Activated CD8-positive, alpha-beta T cell treated with anti-CD3 and anti-CD28 coated beads, Interleukin-2, amount 10 ng/mL, durations not matched to agents 7 days and 5 days (primary cell): ENCODE results near the gene PHAX. TPM values are rescaled to one million over a fixed set of nuclear protein-coding genes. Genes with fewer than 3 reads are reported as not detected.
A peak's percentile ranks its signal among the peaks of the same experiment; 100 is the strongest.
"Not testable (repeated sequence)": the region's sequence is repeated elsewhere in the genome, so short reads cannot be mapped to it uniquely, and the experiment has no call there.

Source experiments
- ATAC-seq: fragments of 150-1000 bp; cut with Tn5 transposase; one replicate; pipeline ENCODE4 v1.10.0; 2021; ENCODE audit warnings: moderate library complexity
- CTCF ChIA-PET: fragments of 350-600 bp; sonication (Branson Sonifier 250); formaldehyde crosslinking; loops from one replicate; lab custom pipeline; 2021; ENCODE audit warnings: antibody characterized with exemption; lab: Charles Lee
- POLR2A ChIA-PET: fragments of 350-600 bp; sonication (Branson Sonifier 250); formaldehyde crosslinking; loops from one replicate; lab custom pipeline; 2021; ENCODE audit warnings: antibody characterized with exemption; lab: Charles Lee
- DNase-seq: peaks from one replicate; pipeline ENCODE4 v3.0.0-alpha.2; 2020
- H3K27ac Mint-ChIP-seq: one replicate; pipeline ENCODE4 v1.8.0; 2021; ENCODE audit warnings: mild to moderate bottlenecking, mixed read lengths
- H3K27me3 Mint-ChIP-seq: one replicate; pipeline ENCODE4 v1.8.0; 2021; ENCODE audit warnings: low read depth, mixed read lengths
- H3K36me3 Mint-ChIP-seq: one replicate; pipeline ENCODE4 v1.8.0; 2021; ENCODE audit warnings: low read depth, mixed read lengths
- H3K4me1 Mint-ChIP-seq: one replicate; pipeline ENCODE4 v1.8.0; 2021; ENCODE audit warnings: low read depth, mixed read lengths
- H3K4me3 Mint-ChIP-seq: one replicate; pipeline ENCODE4 v1.8.0; 2021; ENCODE audit warnings: mild to moderate bottlenecking, mixed read lengths
- H3K9me3 Mint-ChIP-seq: one replicate; pipeline ENCODE4 v1.8.0; 2022; ENCODE audit warnings: mixed read lengths; ENCODE audit not compliant: insufficient read depth
- total RNA-seq, 2 experiments: library from RNA; stranded (reverse); gene quantifications; one replicate each; pipeline ENCODE4 v1.2.3, GENCODE V29; 2021

The PHAX gene
- total RNA-seq, 2 experiments from 2014 or later: 33.7 to 35.0 TPM

GRCh38 chr5:126587551-126588390 lies 13.0 kb upstream of the PHAX start:
- Mint-ChIP-seq H3K4me3 (no peak overlapping the region), H3K36me3 (no peaks in the 10 kb centered on the region), H3K9me3 (no peaks in the 10 kb centered on the region), H3K27ac (no peak overlapping the region), H3K27me3 (peaks cover 4% of the 10 kb centered on the region), H3K4me1 (no peaks in the 10 kb centered on the region)
- no peak for DNase-seq
- ChIA-PET CTCF (no interaction called here), POLR2A (no interaction called here)
- ATAC-seq: no peak

- Mint-ChIP-seq H3K4me1 (peaks cover 6% of the 10 kb centered on the region), H3K4me3 (no peak overlapping the region), H3K27me3 (peaks cover 18% of the 10 kb centered on the region), H3K36me3 (no peaks in the 10 kb centered on the region), H3K9me3 (no peaks in the 10 kb centered on the region), H3K27ac (no peak overlapping the region)
- ChIA-PET POLR2A (no interaction called here), CTCF (no interaction called here)
- ATAC-seq (no peak), DNase-seq (no peak)
Measured at GRCh38 chr5:126589536-126590297, 11.0 kb upstream of the PHAX start.

GRCh38 chr5:126591549-126591948 lies 9.2 kb upstream of the PHAX start:
- Mint-ChIP-seq H3K4me3 (no peak overlapping the region), H3K27me3 (peaks cover 19% of the 10 kb centered on the region), H3K27ac (no peak overlapping the region), H3K9me3 (no peaks in the 10 kb centered on the region), H3K4me1 (peaks cover 13% of the 10 kb centered on the region), H3K36me3 (no peaks in the 10 kb centered on the region)
- POLR2A ChIA-PET: no interaction called here
- ATAC-seq (no peak), DNase-seq (no peak)
- CTCF ChIA-PET: interaction anchor here (0.8 kb wide), 1 partner anchor 253 kb away, joined by 4 read pairs; no protein-coding TSS in a partner anchor

GRCh38 chr5:126594748-126595485 lies 5.8 kb upstream of the PHAX start, which contains the start of gene ALDH7A1:
TSS of gene ALDH7A1 (minus strand) at chr5:126595219. CDS start at chr5:126595198, 21 bp downstream.
- DNase-seq (peak; percentile 23), ATAC-seq (peak; percentile 64)
- no peak within 1 kb of the TSS for H3K27ac Mint-ChIP-seq
- POLR2A ChIA-PET: no interaction called here
- peak within 1 kb of the TSS; percentile 67 for H3K4me3 Mint-ChIP-seq
- CTCF ChIA-PET: interaction anchor here (0.7 to 1.0 kb wide), 3 partner anchors 212 to 245 kb away, joined by 3 read pairs; no protein-coding TSS in a partner anchor
- peaks cover 1% of the 10 kb centered on the region for H3K9me3 Mint-ChIP-seq
- H3K27me3 Mint-ChIP-seq: peaks cover 19% of the 10 kb centered on the region
- H3K36me3 Mint-ChIP-seq: no peaks in the 10 kb centered on the region
- peaks cover 13% of the 10 kb centered on the region for H3K4me1 Mint-ChIP-seq

- ChIA-PET POLR2A (no interaction called here), CTCF (interaction anchor here (1.0 kb wide), 1 partner anchor 245 kb away, joined by 3 read pairs; no protein-coding TSS in a partner anchor)
- peaks cover 6% of the 10 kb centered on the region for H3K9me3 Mint-ChIP-seq
- no peaks in the 10 kb centered on the region for H3K36me3 Mint-ChIP-seq
- no peak for DNase-seq
- peaks cover 15% of the 10 kb centered on the region for H3K4me1 Mint-ChIP-seq
- peak overlapping the region; percentile 67 for H3K4me3 Mint-ChIP-seq
- H3K27me3 Mint-ChIP-seq: peaks cover 19% of the 10 kb centered on the region
- no peak for ATAC-seq
- H3K27ac Mint-ChIP-seq: no peak overlapping the region
Measured at GRCh38 chr5:126595486-126596083, 5.2 kb upstream of the PHAX start.

- Mint-ChIP-seq H3K36me3 (no peaks in the 10 kb centered on the region), H3K27ac (no peak overlapping the region), H3K4me1 (peaks cover 24% of the 10 kb centered on the region), H3K27me3 (peaks cover 17% of the 10 kb centered on the region), H3K9me3 (peaks cover 6% of the 10 kb centered on the region), H3K4me3 (no peak overlapping the region)
- ATAC-seq (no peak), DNase-seq (no peak)
- ChIA-PET POLR2A (no interaction called here), CTCF (no interaction called here)
Measured at GRCh38 chr5:126597156-126597555, 3.6 kb upstream of the PHAX start.

- CTCF ChIA-PET: interaction anchor here (1.7 to 2.9 kb wide), 2 partner anchors 14 to 245 kb away, joined by 6 to 17 read pairs; no protein-coding TSS in a partner anchor
- POLR2A ChIA-PET: no interaction called here
- H3K36me3 Mint-ChIP-seq: peaks cover 12% of the 10 kb centered on the region
Measured at GRCh38 chr5:126599499-126599898, 1.2 kb upstream of the PHAX start.

GRCh38 chr5:126599971-126600630 lies 646 bp upstream of the PHAX start:
- CTCF ChIA-PET: interaction anchor here (0.6 to 2.9 kb wide), 12 partner anchors 10 to 261 kb away, joined by 3 to 17 read pairs (median 6); partner anchors contain the start of gene LMNB1
- ATAC-seq: not testable (repeated sequence)

More at GRCh38 chr5:126599499-126599898, 1.2 kb upstream of the PHAX start:
- Mint-ChIP-seq H3K27ac (no peak overlapping the region), H3K4me1 (peaks cover 34% of the 10 kb centered on the region), H3K9me3 (peaks cover 6% of the 10 kb centered on the region), H3K27me3 (peaks cover 5% of the 10 kb centered on the region), H3K4me3 (no peak overlapping the region)
- ATAC-seq (no peak), DNase-seq (no peak)

GRCh38 chr5:126603402-126603991 lies 2.8 kb downstream of the PHAX start:
- Mint-ChIP-seq H3K4me1 (peaks cover 40% of the 10 kb centered on the region), H3K36me3 (peaks cover 27% of the 10 kb centered on the region), H3K4me3 (no peak overlapping the region), H3K9me3 (peaks cover 6% of the 10 kb centered on the region), H3K27me3 (no peaks in the 10 kb centered on the region), H3K27ac (no peak overlapping the region)
- no peak for ATAC-seq
- ChIA-PET CTCF (no interaction called here), POLR2A (no interaction called here)
- DNase-seq: no peak

More at GRCh38 chr5:126599971-126600630, 646 bp upstream of the PHAX start:
- peak overlapping the region; percentile 96 for H3K4me3 Mint-ChIP-seq
- not testable (repeated sequence) for H3K9me3 Mint-ChIP-seq, DNase-seq, H3K27me3 Mint-ChIP-seq
- POLR2A ChIA-PET: interaction anchor here (1.3 to 1.6 kb wide), 3 partner anchors 9 to 253 kb away, joined by 4 to 13 read pairs (median 6); no protein-coding TSS in a partner anchor
- peaks cover 13% of the 10 kb centered on the region for H3K36me3 Mint-ChIP-seq
- peak overlapping the region; percentile 97 for H3K27ac Mint-ChIP-seq
- peaks cover 31% of the 10 kb centered on the region for H3K4me1 Mint-ChIP-seq

- H3K4me3 Mint-ChIP-seq: no peak overlapping the region
- no peaks in the 10 kb centered on the region for H3K27me3 Mint-ChIP-seq
- ChIA-PET POLR2A (no interaction called here), CTCF (no interaction called here)
- peaks cover 36% of the 10 kb centered on the region for H3K36me3 Mint-ChIP-seq
- DNase-seq (no peak), ATAC-seq (no peak)
- H3K4me1 Mint-ChIP-seq: peaks cover 38% of the 10 kb centered on the region
- no peaks in the 10 kb centered on the region for H3K9me3 Mint-ChIP-seq
- H3K27ac Mint-ChIP-seq: no peak overlapping the region
Measured at GRCh38 chr5:126605525-126605924, 4.8 kb downstream of the PHAX start.
